Testis (tissue), 2 donors: ENCODE data around the gene PIK3CB.

Experiments used
- POLR2A ChIP-seq: fragments of 450-650 bp; IDR thresholded peaks from one replicate; pipeline ENCODE4 v1.6.1; 2017; ENCODE audit warnings: antibody characterized with exemption, mild to moderate bottlenecking, moderate library complexity
- TF ChIP-seq, protein P1 (sequence below), 3 experiments: fragments of 450-650 bp in 2 of 3; fragments of 200-600 bp in 1 of 3; sonication (generic) in 1 of 3; IDR thresholded peaks; one replicate each; pipeline ENCODE4 v1.5.1; 2016 to 2019; ENCODE audit warnings: antibody characterized with exemption in 3 of 3, mild to moderate bottlenecking in 2 of 3, moderate library complexity in 1 of 3

DNA sequence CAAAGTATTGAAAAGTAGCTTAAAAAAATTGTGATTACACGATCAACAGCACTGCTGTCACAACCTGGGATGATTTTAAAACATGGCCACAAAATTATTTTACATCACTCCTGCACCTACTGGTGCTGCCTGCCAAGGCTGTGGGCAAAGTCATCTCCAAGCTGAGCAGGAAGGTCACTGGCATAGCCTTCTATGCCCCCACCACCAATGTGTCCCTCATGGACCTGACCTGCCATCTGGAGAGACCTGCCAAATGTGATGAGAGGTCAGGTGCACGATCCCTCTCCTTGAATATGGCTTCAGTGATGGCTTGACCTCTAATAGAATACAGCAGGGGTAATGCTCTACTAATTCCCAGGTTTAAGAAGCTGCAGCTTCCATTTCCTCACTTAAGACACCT is 57.8 kb downstream of the PIK3CB start:
- TF ChIP-seq, protein P1, sequence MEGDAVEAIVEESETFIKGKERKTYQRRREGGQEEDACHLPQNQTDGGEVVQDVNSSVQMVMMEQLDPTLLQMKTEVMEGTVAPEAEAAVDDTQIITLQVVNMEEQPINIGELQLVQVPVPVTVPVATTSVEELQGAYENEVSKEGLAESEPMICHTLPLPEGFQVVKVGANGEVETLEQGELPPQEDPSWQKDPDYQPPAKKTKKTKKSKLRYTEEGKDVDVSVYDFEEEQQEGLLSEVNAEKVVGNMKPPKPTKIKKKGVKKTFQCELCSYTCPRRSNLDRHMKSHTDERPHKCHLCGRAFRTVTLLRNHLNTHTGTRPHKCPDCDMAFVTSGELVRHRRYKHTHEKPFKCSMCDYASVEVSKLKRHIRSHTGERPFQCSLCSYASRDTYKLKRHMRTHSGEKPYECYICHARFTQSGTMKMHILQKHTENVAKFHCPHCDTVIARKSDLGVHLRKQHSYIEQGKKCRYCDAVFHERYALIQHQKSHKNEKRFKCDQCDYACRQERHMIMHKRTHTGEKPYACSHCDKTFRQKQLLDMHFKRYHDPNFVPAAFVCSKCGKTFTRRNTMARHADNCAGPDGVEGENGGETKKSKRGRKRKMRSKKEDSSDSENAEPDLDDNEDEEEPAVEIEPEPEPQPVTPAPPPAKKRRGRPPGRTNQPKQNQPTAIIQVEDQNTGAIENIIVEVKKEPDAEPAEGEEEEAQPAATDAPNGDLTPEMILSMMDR (IDR thresholded peaks at IDR 0.05): no peak
- TF ChIP-seq POLR2A: no peak
